Stimulated activated CD8-positive, alpha-beta memory T cell treated with anti-CD3 and anti-CD28 coated beads, Interleukin-4, amount 100 ng/mL, for 48 hours (primary cell): Measurements from ENCODE around the gene COL23A1.
A peak's percentile ranks its signal among the peaks of the same experiment; 100 is the strongest.

Experiments
- DNase-seq: peaks from one replicate; pipeline ENCODE4 v3.0.0-alpha.2; 2020

Gene COL23A1

GRCh38 chr5:178470760-178471025, 119.5 kb downstream of the COL23A1 start:
- no peak for DNase-seq

GRCh38 chr5:178469975-178470759, 120.0 kb downstream of the COL23A1 start:
- DNase-seq = no peak

- no peak for DNase-seq
These were observed 120.9 kb downstream of the COL23A1 start for GRCh38 chr5:178469011-178469974.

GRCh38 chr5:178468196-178468685, 122.0 kb downstream of the COL23A1 start:
- no peak for DNase-seq

GRCh38 chr5:178467568-178468195, 122.5 kb downstream of the COL23A1 start:
- DNase-seq = no peak

GRCh38 chr5:178467205-178467567, 123.0 kb downstream of the COL23A1 start:
- no peak for DNase-seq

GRCh38 chr5:178466342-178466741, 123.9 kb downstream of the COL23A1 start:
- DNase-seq = no peak

- DNase-seq = no peak
These were observed 124.3 kb downstream of the COL23A1 start for GRCh38 chr5:178465861-178466288.

- DNase-seq = no peak
These were observed 124.8 kb downstream of the COL23A1 start for GRCh38 chr5:178465228-178465860.

GRCh38 chr5:178464431-178465048, 125.7 kb downstream of the COL23A1 start:
- DNase-seq = no peak

- DNase-seq = no peak
These were observed 126.7 kb downstream of the COL23A1 start for GRCh38 chr5:178463321-178464155.

GRCh38 chr5:178462816-178463215, 127.4 kb downstream of the COL23A1 start:
- DNase-seq = no peak

- no peak for DNase-seq
These were observed 128.1 kb downstream of the COL23A1 start for GRCh38 chr5:178462076-178462475.

GRCh38 chr5:178461004-178461730, 129.0 kb downstream of the COL23A1 start:
- DNase-seq = peak; percentile 78

- no peak for DNase-seq
These were observed 129.6 kb downstream of the COL23A1 start for GRCh38 chr5:178460598-178460997.

- no peak for DNase-seq
These were observed 130.0 kb downstream of the COL23A1 start for GRCh38 chr5:178460174-178460573.

GRCh38 chr5:178458140-178458539, 132.1 kb downstream of the COL23A1 start:
- DNase-seq = no peak

- no peak for DNase-seq
These were observed 132.7 kb downstream of the COL23A1 start for GRCh38 chr5:178457471-178457870.

- no peak for DNase-seq
These were observed 134.7 kb downstream of the COL23A1 start for GRCh38 chr5:178455480-178455835.

GRCh38 chr5:178454821-178455479, 135.2 kb downstream of the COL23A1 start:
- no peak for DNase-seq
